ENCODE data around the gene NLRP6. TPM values are rescaled to one million over a fixed set of nuclear protein-coding genes. Genes with fewer than 3 reads are reported as not detected.
"Not testable (repeated sequence)": the region's sequence is repeated elsewhere in the genome, so short reads cannot be mapped to it uniquely, and the experiment has no call there.

NLRP6 gene
- total and polyA plus RNA-seq, 3 experiments from 2014 or later, result 3.5 to 11.7 (median 3.6) TPM

GRCh38 chr11:315051-315481 lies 36.9 kb downstream of the NLRP6 start:
- peaks cover 7 to 27% (median 13%) of the 10 kb centered on the region in 3 donors for H3K36me3 Mint-ChIP-seq
- POLR2A ChIA-PET, result interaction anchor here (0.8 to 1.7 kb wide), 5 partner anchors 10 to 108 kb away, joined by 3 to 6 read pairs (median 5); partner anchors contain the start of genes BET1L and RIC8A
- peak overlapping the region; percentile 88 for H3K27ac ChIP-seq (ENCODE audit: low read depth, low read length)
- no peaks in the 10 kb centered on the region for H3K9me3 ChIP-seq (ENCODE audit: low read length)
- peaks cover 45 to 55% (median 48%) of the 10 kb centered on the region in 3 donors for H3K4me1 Mint-ChIP-seq
- peak overlapping the region; percentile 94 to 100 (median 97) for H3K27ac Mint-ChIP-seq
- no peaks in the 10 kb centered on the region for H3K27me3 ChIP-seq (ENCODE audit: insufficient read depth, low read length, poor library complexity, severe bottlenecking)
- H3K4me1 ChIP-seq (ENCODE audit: insufficient read depth, low read length), result peaks cover 37% of the 10 kb centered on the region
- DNase-seq, result no peak
- peaks cover 8% of the 10 kb centered on the region for H3K36me3 ChIP-seq (ENCODE audit: insufficient read depth, low read length)
- H3K27me3 Mint-ChIP-seq, result peaks cover 0 to 6% of the 10 kb centered on the region in 2 donors
- peak overlapping the region; percentile 95 to 98 (median 96) for H3K4me3 Mint-ChIP-seq
- CTCF ChIA-PET, result interaction anchor here (1.0 to 3.5 kb wide), 13 partner anchors 9 to 204 kb away, joined by 3 to 34 read pairs (median 4); partner anchors contain the start of gene IFITM2
- H3K9me3 Mint-ChIP-seq, result peaks cover 0 to 2% (median 0%) of the 10 kb centered on the region in 5 donors
- peak overlapping the region; percentile 98 for H3K4me3 ChIP-seq (ENCODE audit: low read length)

DNA sequence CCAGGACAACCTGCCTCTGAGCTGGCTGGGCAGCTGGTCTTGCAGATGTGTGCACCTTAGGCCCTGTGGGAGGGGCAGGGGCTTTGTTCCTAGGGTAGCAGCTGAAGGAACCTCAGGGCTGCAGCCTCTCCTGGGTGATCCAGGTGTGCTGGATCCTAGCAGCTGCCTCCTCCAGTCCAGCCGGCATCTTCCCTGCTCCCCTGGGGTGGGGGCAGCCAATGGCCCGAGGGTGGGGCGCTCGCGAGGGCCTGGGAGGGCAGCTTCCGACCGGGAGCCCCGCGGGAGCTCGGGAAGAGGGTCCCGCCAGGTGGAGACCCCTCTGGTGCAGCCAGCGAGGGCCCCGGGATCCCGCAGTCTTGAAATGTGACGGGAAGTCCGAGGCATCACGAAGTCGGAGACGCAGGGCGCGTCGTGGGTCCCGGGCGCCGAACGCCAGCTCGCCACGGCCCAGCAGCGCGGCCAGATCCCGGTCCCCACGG lies 37.3 kb downstream of the NLRP6 start:
- ChIA-PET CTCF (interaction anchor here (0.7 to 3.5 kb wide), 15 partner anchors 9 to 203 kb away, joined by 3 to 34 read pairs (median 4); partner anchors contain the start of gene IFITM2), POLR2A (interaction anchor here (0.7 to 2.0 kb wide), 7 partner anchors 9 to 108 kb away, joined by 3 to 7 read pairs (median 5); partner anchors contain the start of genes BET1L and RIC8A)
- Histone ChIP-seq H3K27me3 (ENCODE audit: insufficient read depth, low read length, poor library complexity, severe bottlenecking) (no peaks in the 10 kb centered on the region), H3K4me1 (ENCODE audit: insufficient read depth, low read length) (peaks cover 37% of the 10 kb centered on the region), H3K4me3 (ENCODE audit: low read length) (peak overlapping the region; percentile 98), H3K9me3 (ENCODE audit: low read length) (no peaks in the 10 kb centered on the region), H3K36me3 (ENCODE audit: insufficient read depth, low read length) (peaks cover 8% of the 10 kb centered on the region), H3K27ac (ENCODE audit: low read depth, low read length) (peak overlapping the region; percentile 88)
- Mint-ChIP-seq H3K27ac (peak overlapping the region; percentile 94 to 100 (median 97)), H3K4me1 (peaks cover 49 to 60% (median 52%) of the 10 kb centered on the region in 3 donors), H3K36me3 (peaks cover 7 to 27% (median 13%) of the 10 kb centered on the region in 3 donors), H3K27me3 (peaks cover 0 to 6% of the 10 kb centered on the region in 2 donors), H3K4me3 (peak overlapping the region; percentile 95 to 98 (median 96)), H3K9me3 (peaks cover 0 to 2% (median 0%) of the 10 kb centered on the region in 5 donors)
- DNase-seq, result no peak

DNA sequence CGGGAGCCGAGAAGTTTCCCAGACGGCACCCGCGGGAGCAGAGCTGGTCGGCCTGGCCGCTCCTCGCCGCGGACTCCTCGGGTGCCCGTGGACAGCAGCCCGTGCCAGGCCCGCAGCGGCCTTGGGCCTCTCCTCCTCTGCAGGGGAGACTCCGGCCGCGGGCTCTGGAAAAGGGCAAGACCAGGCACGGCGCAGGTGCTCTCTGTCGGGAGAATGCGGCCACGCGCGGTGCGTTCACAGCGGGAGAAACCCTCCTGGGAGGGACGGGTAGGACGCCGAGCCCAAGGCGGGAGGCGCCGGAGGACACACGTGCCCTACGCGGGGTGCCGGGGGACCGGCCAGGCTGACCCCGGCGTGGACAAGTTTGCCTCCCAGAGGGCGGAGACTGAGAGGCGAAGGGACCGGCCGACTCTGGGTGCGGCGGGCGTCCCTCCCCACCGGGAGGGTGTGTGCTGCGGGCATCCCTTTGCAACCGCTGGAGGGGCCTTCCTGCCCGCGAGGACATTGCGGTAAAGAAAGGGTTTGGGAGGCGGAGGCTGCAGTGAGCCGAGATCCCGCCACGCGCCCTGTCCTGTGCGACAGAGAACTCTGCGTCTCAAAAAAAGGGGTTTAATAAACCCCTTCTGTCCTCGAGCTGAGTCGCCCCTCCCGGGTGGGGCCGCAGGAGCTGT lies 38.0 kb downstream of the NLRP6 start:
- peaks cover 37% of the 10 kb centered on the region for H3K4me1 ChIP-seq (ENCODE audit: insufficient read depth, low read length)
- peaks cover 8% of the 10 kb centered on the region for H3K36me3 ChIP-seq (ENCODE audit: insufficient read depth, low read length)
- peak overlapping the region; percentile 88 for H3K27ac ChIP-seq (ENCODE audit: low read depth, low read length)
- peaks cover 7 to 27% (median 13%) of the 10 kb centered on the region in 3 donors for H3K36me3 Mint-ChIP-seq
- peaks cover 0 to 6% of the 10 kb centered on the region in 2 donors for H3K27me3 Mint-ChIP-seq
- CTCF ChIA-PET, result interaction anchor here (0.6 to 3.5 kb wide), 28 partner anchors 8 to 203 kb away, joined by 3 to 34 read pairs (median 4); partner anchors contain the start of genes IFITM2, IFITM5 and PTDSS2
- POLR2A ChIA-PET, result interaction anchor here (0.6 to 2.0 kb wide), 12 partner anchors 10 to 111 kb away, joined by 3 to 8 read pairs (median 5); partner anchors contain the start of genes BET1L, RIC8A and SIGIRR
- H3K4me3 Mint-ChIP-seq, result peak overlapping the region; percentile 85 to 99 (median 91)
- H3K9me3 Mint-ChIP-seq, result peaks cover 0 to 2% (median 0%) of the 10 kb centered on the region in 5 donors
- peak overlapping the region; percentile 98 for H3K4me3 ChIP-seq (ENCODE audit: low read length)
- H3K9me3 ChIP-seq (ENCODE audit: low read length), result no peaks in the 10 kb centered on the region
- H3K27me3 ChIP-seq (ENCODE audit: insufficient read depth, low read length, poor library complexity, severe bottlenecking), result no peaks in the 10 kb centered on the region
- peak in 2 of 5 donors; percentile 35 to 54 for DNase-seq
- H3K4me1 Mint-ChIP-seq, result peaks cover 49 to 65% (median 58%) of the 10 kb centered on the region in 3 donors
- peak overlapping the region; percentile 90 to 100 (median 98) for H3K27ac Mint-ChIP-seq

DNA sequence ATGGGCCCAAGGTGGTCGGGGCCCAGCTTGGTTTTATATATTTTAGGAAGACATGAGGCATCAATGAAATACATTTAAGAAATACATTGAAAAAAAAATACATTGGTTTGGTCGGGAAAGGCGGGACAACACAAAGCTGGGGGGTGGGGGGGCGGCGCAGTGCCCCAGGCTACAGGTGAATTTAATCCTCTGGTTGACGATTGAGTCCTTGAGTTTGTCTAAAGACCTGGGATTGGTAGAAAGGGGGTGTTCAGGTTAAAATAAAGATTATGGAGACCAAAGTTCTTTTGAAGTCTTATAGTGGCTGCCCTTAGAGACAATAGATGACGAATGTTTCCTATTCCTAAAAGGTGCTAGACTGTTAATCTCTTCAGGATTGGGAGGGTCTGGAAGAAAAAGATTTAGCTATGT lies 38.7 kb downstream of the NLRP6 start:
- peaks cover 0 to 2% (median 0%) of the 10 kb centered on the region in 5 donors for H3K9me3 Mint-ChIP-seq
- Histone ChIP-seq H3K36me3 (ENCODE audit: insufficient read depth, low read length) (peaks cover 8% of the 10 kb centered on the region), H3K4me1 (ENCODE audit: insufficient read depth, low read length) (peaks cover 35% of the 10 kb centered on the region), H3K4me3 (ENCODE audit: low read length) (peak overlapping the region; percentile 98), H3K27ac (ENCODE audit: low read depth, low read length) (peak overlapping the region; percentile 88), H3K9me3 (ENCODE audit: low read length) (no peaks in the 10 kb centered on the region), H3K27me3 (ENCODE audit: insufficient read depth, low read length, poor library complexity, severe bottlenecking) (no peaks in the 10 kb centered on the region)
- CTCF ChIA-PET, result interaction anchor here (0.6 to 3.5 kb wide), 26 partner anchors 8 to 133 kb away, joined by 3 to 34 read pairs (median 5); partner anchors contain the start of genes BET1L, IFITM2, IFITM5 and PTDSS2
- H3K27ac Mint-ChIP-seq, result peak overlapping the region; percentile 90 to 100 (median 98)
- peaks cover 0 to 6% of the 10 kb centered on the region in 2 donors for H3K27me3 Mint-ChIP-seq
- peak in 2 of 5 donors; percentile 49 to 55 for DNase-seq
- H3K36me3 Mint-ChIP-seq, result peaks cover 7 to 26% (median 13%) of the 10 kb centered on the region in 3 donors
- POLR2A ChIA-PET, result interaction anchor here (0.6 to 2.0 kb wide), 14 partner anchors 8 to 112 kb away, joined by 3 to 8 read pairs (median 4); partner anchors contain the start of genes BET1L, PGGHG, RIC8A and SIGIRR
- peak overlapping the region; percentile 85 to 99 (median 91) for H3K4me3 Mint-ChIP-seq
- peaks cover 48 to 62% (median 55%) of the 10 kb centered on the region in 3 donors for H3K4me1 Mint-ChIP-seq

DNA sequence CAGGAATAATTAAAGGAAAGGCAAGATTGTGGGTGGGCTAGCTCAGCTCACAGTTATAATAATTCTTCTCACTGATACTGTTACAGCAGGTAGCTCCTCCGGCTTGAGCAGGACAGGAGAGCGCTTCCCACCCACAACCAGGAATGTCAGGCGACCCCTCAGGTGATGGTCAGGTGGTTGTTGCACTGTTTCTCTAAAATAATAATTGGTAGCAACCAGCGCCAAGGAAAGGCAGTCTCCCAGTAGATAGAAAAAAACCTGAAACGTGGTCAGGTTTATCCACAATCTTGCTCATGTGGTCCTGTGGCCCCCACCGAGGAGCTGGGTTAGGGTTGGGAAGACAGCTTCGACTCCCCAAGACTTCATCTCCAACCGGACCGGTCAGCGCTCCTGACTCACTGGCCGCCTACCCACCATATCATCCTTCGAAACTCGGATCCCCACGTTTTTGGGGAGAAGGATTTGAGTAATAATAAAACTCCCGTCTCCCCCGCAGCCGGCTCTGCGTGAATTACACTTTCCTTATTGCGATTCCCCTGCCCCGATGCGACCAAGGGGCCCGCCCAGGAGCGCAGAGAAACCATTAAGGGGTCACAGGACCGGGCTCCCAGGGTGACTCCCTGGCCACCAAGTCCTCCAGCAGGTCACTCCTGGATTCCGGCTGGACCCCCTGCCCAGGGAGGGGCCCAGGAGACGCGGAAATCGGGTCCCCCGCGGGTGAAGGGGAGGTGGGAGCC lies 39.6 kb downstream of the NLRP6 start:
- H3K4me3 ChIP-seq (ENCODE audit: low read length), result peak overlapping the region; percentile 98
- H3K36me3 ChIP-seq (ENCODE audit: insufficient read depth, low read length); H3K9me3 ChIP-seq (ENCODE audit: low read length); DNase-seq; H3K27me3 Mint-ChIP-seq; H3K27me3 ChIP-seq (ENCODE audit: insufficient read depth, low read length, poor library complexity, severe bottlenecking); H3K9me3 Mint-ChIP-seq: not testable (repeated sequence)
- Mint-ChIP-seq H3K36me3 (peaks cover 7 to 25% (median 13%) of the 10 kb centered on the region in 3 donors), H3K4me1 (peaks cover 40 to 52% (median 45%) of the 10 kb centered on the region in 3 donors), H3K4me3 (peak overlapping the region; percentile 85 to 99 (median 91)), H3K27ac (peak overlapping the region; percentile 90 to 100 (median 98))
- peak overlapping the region; percentile 17 for H3K27ac ChIP-seq (ENCODE audit: low read depth, low read length)
- H3K4me1 ChIP-seq (ENCODE audit: insufficient read depth, low read length), result peaks cover 26% of the 10 kb centered on the region
- ChIA-PET POLR2A (interaction anchor here (0.6 to 2.0 kb wide), 11 partner anchors 9 to 111 kb away, joined by 3 to 8 read pairs (median 4); partner anchors contain the start of genes BET1L, PGGHG, RIC8A and SIGIRR), CTCF (interaction anchor here (0.6 to 3.5 kb wide), 23 partner anchors 8 to 133 kb away, joined by 3 to 34 read pairs (median 5); partner anchors contain the start of genes IFITM2, IFITM5 and PTDSS2)

DNA sequence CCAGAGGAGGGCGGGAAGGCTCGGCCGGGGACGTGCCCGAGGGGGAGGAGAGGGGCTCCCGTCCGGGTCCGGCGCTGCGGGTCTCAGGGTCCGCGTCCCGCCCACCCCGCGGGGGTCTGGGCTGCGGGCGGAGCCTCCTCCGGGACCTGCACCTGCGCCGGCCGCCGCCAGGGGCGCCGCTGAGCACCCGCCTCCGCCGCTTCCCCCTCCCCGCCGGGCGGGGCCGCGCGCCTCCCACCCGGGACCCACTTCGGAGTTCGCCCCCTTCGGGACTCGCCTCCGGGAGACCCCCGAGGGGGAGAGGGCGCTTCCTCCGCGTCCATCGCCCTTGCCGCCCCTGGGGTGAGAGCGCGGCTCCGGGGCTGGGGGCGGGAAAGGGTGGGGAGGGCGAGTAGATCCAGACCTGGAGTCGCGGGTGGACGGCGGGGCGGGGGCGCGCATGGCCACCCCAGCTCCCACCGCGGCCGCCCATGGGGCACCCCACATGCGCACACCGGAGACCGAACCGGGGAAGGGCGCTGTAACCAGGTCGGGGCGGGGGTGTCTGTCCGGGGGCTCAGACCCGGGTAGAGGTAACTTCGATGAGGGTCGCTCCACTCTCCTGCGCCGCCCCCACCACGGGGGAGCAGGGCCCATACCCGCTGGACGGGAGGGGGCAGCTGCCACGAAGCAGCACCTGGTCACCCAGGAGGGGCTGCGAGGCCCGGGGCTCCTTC lies 40.4 kb downstream of the NLRP6 start:
- peaks cover 33 to 45% (median 38%) of the 10 kb centered on the region in 3 donors for H3K4me1 Mint-ChIP-seq
- not testable (repeated sequence) for H3K36me3 ChIP-seq (ENCODE audit: insufficient read depth, low read length); H3K27ac ChIP-seq (ENCODE audit: low read depth, low read length); H3K4me3 ChIP-seq (ENCODE audit: low read length); H3K27ac Mint-ChIP-seq; H3K9me3 Mint-ChIP-seq; H3K9me3 ChIP-seq (ENCODE audit: low read length); H3K27me3 ChIP-seq (ENCODE audit: insufficient read depth, low read length, poor library complexity, severe bottlenecking); H3K27me3 Mint-ChIP-seq; DNase-seq
- POLR2A ChIA-PET, result interaction anchor here (1.1 to 1.7 kb wide), 5 partner anchors 9 to 96 kb away, joined by 3 to 4 read pairs (median 3); partner anchors contain the start of gene SIGIRR
- CTCF ChIA-PET, result interaction anchor here (1.2 to 3.3 kb wide), 6 partner anchors 9 to 132 kb away, joined by 3 to 12 read pairs (median 8); partner anchors contain the start of gene PTDSS2
- H3K4me1 ChIP-seq (ENCODE audit: insufficient read depth, low read length), result peaks cover 18% of the 10 kb centered on the region
- H3K4me3 Mint-ChIP-seq, result peak overlapping the region in 4 of 7 donors; percentile 51 to 94 (median 88)
- H3K36me3 Mint-ChIP-seq, result peaks cover 7 to 25% (median 13%) of the 10 kb centered on the region in 3 donors

Measured in CD8-positive, alpha-beta memory T cell (primary cell).